ENCODE measurements around the gene MPST.

DNA sequence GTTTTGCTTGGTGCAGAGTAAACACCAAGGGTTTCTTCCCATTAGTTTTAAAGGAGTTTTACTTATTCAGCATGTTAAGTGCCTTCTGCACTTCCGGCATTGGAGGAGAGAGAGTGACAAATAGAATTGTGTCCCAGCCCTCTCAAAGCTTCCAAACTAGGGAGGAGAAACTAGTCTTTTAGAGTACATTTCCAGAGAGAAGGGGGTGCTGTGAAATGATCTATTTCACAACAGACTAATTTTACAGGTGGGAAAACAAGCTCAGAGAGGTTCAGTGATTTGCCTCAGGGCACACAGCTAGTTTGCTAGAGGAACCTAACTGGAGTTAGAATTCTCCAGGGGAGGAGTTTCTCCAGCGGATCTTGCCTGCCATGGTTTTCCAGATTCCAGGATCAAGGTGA, 12.6 kb downstream of the MPST start:
- TF ChIP-seq, protein P1, sequence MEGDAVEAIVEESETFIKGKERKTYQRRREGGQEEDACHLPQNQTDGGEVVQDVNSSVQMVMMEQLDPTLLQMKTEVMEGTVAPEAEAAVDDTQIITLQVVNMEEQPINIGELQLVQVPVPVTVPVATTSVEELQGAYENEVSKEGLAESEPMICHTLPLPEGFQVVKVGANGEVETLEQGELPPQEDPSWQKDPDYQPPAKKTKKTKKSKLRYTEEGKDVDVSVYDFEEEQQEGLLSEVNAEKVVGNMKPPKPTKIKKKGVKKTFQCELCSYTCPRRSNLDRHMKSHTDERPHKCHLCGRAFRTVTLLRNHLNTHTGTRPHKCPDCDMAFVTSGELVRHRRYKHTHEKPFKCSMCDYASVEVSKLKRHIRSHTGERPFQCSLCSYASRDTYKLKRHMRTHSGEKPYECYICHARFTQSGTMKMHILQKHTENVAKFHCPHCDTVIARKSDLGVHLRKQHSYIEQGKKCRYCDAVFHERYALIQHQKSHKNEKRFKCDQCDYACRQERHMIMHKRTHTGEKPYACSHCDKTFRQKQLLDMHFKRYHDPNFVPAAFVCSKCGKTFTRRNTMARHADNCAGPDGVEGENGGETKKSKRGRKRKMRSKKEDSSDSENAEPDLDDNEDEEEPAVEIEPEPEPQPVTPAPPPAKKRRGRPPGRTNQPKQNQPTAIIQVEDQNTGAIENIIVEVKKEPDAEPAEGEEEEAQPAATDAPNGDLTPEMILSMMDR (conservative IDR thresholded peaks at IDR 0.05; ENCODE audit: low read depth, low read length) = no peak
- no peak for TF ChIP-seq EZH2 (IDR thresholded peaks at IDR 0.05; ENCODE audit: borderline replicate concordance, low read depth, low read length, poor library complexity, severe bottlenecking)

All from A673 (cell line).